NAMALWA (cell line): ENCODE measurements around the gene CPNE8.

Source experiments
- DNase-seq: peaks from one replicate; pipeline ENCODE4 v3.0.0-alpha.2; 2015; ENCODE audit warnings: low spot score

CPNE8 gene

GRCh38 chr12:38905480-38906351 is at the start of gene CPNE8:
Gene CPNE8, minus strand, starts transcription at chr12:38905591. Its CDS starts 57 bp downstream, at chr12:38905534.
- DNase-seq = no peak

- no peak for DNase-seq
Measured at GRCh38 chr12:38954238-38954873, 49.0 kb upstream of the CPNE8 start.

GRCh38 chr12:38949363-38949762 is 44.0 kb upstream of the CPNE8 start:
- no peak for DNase-seq

GRCh38 chr12:38934686-38935085 is 29.3 kb upstream of the CPNE8 start:
- no peak for DNase-seq

GRCh38 chr12:38934078-38934584 is 28.7 kb upstream of the CPNE8 start:
- no peak for DNase-seq

- DNase-seq = no peak
Measured at GRCh38 chr12:38932320-38932719, 26.9 kb upstream of the CPNE8 start.

- DNase-seq = no peak
Measured at GRCh38 chr12:38931461-38931860, 26.1 kb upstream of the CPNE8 start.

GRCh38 chr12:38930990-38931389 is 25.6 kb upstream of the CPNE8 start:
- no peak for DNase-seq

GRCh38 chr12:38926501-38926900 is 21.1 kb upstream of the CPNE8 start:
- DNase-seq = no peak

- DNase-seq = peak; percentile 61
Measured at GRCh38 chr12:38921025-38921677, 15.8 kb upstream of the CPNE8 start.

- no peak for DNase-seq
Measured at GRCh38 chr12:38919191-38919590, 13.8 kb upstream of the CPNE8 start.

GRCh38 chr12:38915429-38916182 is 10.2 kb upstream of the CPNE8 start:
- DNase-seq = no peak

GRCh38 chr12:38912116-38912515 is 6.7 kb upstream of the CPNE8 start:
- DNase-seq = no peak

GRCh38 chr12:38911611-38912010 is 6.2 kb upstream of the CPNE8 start:
- no peak for DNase-seq

GRCh38 chr12:38907201-38907923 is 2.0 kb upstream of the CPNE8 start:
- no peak for DNase-seq

- peak; percentile 12 for DNase-seq
Measured at GRCh38 chr12:38906482-38907200, 1.2 kb upstream of the CPNE8 start.

- no peak for DNase-seq
Measured at GRCh38 chr12:38904537-38905479, 583 bp downstream of the CPNE8 start.

- DNase-seq = no peak
Measured at GRCh38 chr12:38903596-38903995, 1.8 kb downstream of the CPNE8 start.

GRCh38 chr12:38898001-38898684 is 7.2 kb downstream of the CPNE8 start:
- no peak for DNase-seq
